HG03460 (cell line): ENCODE data around the gene MTUS2.
A peak's percentile ranks its signal among the peaks of the same experiment; 100 is the strongest.
"Not testable (repeated sequence)": the region's sequence is repeated elsewhere in the genome, so short reads cannot be mapped to it uniquely, and the experiment has no call there.

Source experiments
- ATAC-seq: cut with Tn5 transposase; IDR thresholded peaks from one replicate; pipeline ENCODE4 v1.9.1; 2021; ENCODE audit not compliant: unreplicated experiment

The MTUS2 gene

GRCh38 chr13:29294821-29295220 lies 474.7 kb downstream of the MTUS2 start:
- no peak for ATAC-seq

DNA sequence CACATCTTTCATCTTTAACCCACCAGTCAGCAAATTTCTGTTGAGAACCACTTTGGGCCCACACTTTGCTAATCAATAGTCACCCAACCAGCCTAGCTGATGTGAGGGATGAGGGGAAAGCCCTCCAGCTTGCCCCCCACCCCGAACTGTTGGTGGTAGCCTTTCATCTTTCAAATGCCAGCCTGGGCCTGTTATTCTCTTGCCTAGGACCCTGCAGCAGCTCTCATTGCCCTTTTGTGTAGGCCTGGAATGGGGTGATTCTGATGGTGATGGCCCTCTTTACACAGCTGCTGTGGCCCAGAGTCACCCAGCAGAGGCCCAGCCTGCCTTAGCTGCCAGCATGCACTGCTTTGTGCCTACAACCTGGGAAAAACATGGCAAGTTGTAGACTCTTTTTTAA lies 480.9 kb downstream of the MTUS2 start:
- ATAC-seq: no peak

DNA sequence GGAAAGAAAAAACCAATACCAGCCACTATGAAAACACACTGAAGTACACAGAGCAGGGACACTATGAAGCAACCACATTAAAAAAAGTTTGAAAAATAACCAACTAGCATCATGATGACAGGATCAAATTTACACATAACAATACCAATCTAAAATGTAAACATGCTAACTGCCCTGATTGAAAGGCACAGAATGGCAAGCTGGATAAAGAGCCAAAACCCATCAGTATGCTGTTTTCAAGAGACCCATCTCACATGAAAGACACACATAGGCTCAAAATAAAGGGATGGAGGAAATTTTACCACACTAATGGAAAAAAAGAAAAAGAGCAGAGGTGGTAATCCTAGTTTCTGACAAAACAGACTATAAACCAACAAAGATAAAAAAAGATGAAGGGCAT lies 484.0 kb downstream of the MTUS2 start:
- no peak for ATAC-seq

DNA sequence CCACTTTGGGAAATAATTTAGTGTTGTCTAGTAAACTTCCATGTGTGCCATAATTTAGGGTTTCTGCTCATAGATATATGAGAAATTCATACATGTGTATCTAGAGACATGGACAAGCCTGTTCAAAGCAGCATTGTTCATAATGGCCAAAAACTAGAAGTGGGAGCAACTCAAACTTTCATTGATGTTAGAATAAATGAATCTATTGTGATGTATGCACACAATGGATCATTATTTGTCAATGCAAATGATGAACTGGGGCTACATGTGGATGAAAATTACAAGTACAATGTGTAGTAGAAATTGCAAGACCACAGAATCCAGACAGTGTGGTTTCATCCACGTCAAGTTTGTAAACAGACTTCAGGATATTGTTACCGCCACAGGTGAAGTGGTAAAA lies 490.7 kb downstream of the MTUS2 start:
- no peak for ATAC-seq

DNA sequence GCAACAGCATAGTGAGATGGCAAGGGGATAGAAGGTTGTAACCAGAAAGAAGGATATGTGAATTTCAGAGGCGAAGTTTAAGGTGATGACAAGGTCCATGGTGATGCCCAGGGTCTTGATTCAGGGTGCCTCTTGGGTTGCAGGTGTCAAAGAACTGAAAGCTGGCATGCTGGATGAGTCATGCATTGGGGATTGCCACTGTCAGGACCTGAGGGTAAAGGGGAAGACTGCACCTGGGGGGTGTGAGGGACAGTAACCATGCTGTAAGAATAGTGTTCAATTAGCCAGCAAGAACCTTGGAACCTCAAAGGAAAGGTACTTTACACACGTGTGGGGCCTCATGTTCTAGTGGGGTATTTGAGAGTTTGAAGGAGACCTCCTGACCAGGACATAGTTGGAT lies 495.7 kb downstream of the MTUS2 start:
- ATAC-seq: no peak

GRCh38 chr13:29317828-29318227 lies 497.7 kb downstream of the MTUS2 start:
- no peak for ATAC-seq

DNA sequence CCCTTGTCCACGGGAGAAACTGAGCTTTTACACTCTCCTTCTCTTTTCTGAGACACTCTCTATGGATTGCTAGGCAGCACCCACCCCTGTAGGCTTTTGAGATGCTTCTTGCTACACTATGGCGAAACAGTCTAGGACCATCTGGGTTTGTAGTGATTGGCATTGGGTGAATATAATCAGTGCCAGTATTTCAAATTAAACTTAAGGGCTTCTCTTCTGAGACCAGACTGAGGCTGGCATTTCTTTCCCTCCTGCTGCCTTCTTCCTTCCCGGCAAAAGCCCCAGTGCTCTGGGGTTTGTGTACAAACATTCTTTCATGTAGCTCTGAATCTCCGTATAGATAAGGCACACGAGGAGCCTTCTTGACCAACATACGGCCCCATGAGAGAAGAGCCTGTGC lies 498.6 kb downstream of the MTUS2 start:
- ATAC-seq: no peak

DNA sequence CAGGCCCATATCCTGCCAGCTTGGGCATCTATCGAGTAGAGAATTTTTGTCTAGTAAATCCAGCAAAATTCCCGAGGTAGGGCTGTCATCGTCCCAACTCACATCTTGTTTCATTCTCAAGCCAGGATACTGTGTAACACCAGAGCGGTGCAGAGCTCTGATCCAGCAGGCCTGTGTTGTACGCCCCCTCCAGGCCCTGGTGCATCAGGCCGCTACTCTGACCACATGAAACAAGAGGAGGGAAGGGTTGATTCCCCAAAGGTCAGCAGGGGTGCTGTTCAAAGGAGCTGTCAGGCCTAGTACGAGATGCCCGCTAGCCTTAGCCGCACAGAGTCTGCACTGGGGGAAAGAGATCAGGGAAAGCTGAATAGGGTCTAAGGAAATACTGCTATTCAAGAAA lies 499.3 kb downstream of the MTUS2 start:
- no peak for ATAC-seq

DNA sequence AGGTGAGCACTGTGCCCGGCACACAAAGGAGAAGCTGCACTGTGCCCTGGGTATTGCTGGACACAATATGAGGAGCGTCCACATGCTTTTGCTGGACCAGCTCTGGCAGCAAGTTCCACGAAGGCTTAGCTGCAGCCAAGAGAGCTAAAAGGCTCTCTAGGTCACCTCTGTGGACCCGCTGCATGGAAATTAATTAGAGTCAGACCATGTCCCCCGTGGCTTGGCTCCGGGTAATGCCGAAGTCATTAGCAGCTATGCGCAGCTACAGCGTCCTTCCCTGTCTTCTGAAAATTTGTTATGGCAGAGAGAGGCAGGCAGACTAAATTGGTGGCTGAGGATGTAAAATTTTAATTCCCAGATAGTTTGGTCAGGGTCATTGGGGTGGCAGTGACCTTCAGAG lies 503.8 kb downstream of the MTUS2 start:
- ATAC-seq: no peak

- ATAC-seq: no peak
Observed at GRCh38 chr13:29324601-29325000, 504.5 kb downstream of the MTUS2 start.

DNA sequence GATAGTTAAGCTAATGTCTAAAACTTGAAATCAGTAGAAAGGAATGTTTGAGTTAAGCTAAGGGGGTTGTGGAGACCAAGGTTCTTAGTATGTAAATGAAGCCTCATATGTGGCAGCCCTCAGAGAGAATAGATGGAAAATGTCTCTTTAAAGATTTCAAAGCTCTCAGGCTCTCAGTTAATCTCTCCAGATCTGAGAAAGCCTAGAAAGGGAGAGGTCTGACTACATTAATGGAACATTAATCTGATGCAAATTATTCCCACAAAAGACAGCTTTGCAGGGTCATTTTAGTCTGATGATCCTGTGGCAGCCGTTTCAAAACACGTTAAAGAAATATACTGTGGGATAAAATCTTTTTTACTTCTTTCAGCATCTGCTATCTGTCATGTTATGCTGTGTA lies 508.4 kb downstream of the MTUS2 start:
- ATAC-seq: no peak

GRCh38 chr13:29336356-29336755 lies 516.2 kb downstream of the MTUS2 start:
- ATAC-seq: no peak

DNA sequence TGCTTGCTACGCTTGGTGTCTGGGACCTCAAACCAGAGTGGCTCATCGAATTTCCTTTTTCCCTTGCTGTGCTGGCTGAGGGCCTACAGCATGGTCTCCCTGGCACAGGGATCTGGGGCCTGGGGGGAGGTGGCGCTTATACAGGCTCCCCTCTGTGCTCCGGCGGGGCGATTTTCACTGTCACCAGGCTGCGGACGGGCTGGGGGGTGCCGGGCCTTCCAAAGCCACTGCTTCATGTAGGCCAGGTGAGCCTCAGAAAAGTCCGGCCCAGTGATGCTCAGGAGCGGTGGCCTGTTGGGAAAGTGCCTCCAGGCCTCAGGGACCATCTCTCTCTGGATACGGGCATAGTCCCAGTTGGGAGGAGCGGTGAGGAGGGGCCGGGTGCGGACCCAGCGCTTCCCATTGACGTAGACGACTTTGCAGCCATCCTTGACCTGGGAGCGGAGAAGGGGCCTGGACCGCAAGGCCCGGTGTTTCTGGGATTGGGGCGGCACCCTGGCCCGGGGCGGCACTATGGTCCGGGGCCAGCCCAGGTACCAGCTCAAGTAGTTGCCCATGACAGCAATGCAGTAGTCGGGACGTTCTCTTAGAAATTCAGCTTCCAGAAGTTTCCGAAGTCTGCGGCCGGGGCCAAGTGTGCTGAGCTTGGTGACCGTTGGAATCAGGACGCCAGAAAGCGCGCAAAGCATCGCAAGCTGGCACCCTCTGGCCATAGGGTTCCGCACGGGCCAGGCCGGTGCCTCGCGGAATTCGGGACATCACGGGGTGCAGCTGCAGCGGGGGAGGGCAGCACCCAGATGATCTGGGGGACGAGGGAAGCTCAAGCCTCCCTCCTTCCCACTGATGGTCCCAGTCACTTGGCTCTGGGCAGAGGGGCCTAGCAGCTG lies 519.5 kb downstream of the MTUS2 start:
- no peak for ATAC-seq

DNA sequence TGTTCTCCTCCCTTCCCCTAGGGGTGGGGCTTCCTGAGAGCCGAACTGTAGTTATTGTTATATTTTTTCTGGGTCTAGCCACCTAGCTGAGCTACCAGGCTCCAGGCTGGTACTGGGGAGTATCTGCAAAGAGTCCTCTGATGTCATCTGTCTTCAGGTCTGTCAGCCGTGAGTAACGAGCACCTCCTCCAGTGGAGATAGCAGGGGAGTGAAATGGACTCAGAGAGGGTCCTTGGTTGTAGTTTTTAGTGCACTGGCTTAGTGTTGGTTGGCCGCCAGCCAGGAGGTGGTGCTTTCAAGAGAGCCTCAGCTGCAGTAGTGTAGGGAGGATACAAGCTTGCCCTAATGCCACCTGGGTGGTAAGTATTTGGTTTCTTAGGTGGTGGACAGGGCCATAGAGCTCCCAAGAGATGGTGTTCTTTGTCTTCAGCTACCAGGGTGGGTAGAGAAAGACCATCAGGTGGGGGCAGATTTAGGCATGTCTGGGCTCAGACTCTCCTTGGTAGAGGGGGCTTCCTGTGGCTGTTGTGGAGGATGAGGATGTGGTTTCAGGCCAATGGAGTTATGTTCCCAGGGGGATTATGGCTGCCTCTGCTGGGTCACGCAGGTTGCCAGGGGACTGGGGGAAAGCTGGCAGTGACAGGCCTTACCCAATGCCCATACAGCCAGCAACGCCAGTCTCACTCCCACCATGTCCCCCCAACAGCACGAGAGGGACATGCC lies 525.9 kb downstream of the MTUS2 start:
- ATAC-seq: not testable (repeated sequence)

GRCh38 chr13:29355029-29355428 lies 534.9 kb downstream of the MTUS2 start:
- ATAC-seq: no peak

DNA sequence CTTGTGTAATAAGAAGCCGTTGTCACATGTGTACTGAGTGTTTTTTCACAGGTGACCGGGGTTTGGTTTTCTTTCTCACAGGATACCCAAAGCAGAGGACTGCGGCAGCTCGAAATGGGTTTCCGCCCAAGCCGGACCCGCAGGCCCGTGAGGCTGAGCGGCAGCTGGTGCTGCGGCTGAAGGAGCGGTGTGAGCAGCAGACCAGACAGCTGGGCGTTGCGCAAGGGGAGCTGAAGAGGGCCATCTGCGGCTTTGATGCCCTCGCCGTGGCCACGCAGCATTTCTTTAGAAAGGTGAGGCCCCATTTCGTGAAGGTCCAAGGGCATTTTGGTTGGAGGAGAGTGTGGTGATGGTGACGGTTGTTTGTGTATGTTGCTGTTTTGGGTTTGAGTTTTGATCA lies 539.0 kb downstream of the MTUS2 start:
- ATAC-seq: no peak

GRCh38 chr13:29361716-29362115 lies 541.6 kb downstream of the MTUS2 start:
- ATAC-seq: no peak

- ATAC-seq: peak; percentile 82
Observed at GRCh38 chr13:29362849-29363604, 542.9 kb downstream of the MTUS2 start.

GRCh38 chr13:29369060-29369743 lies 549.1 kb downstream of the MTUS2 start:
- ATAC-seq: no peak

DNA sequence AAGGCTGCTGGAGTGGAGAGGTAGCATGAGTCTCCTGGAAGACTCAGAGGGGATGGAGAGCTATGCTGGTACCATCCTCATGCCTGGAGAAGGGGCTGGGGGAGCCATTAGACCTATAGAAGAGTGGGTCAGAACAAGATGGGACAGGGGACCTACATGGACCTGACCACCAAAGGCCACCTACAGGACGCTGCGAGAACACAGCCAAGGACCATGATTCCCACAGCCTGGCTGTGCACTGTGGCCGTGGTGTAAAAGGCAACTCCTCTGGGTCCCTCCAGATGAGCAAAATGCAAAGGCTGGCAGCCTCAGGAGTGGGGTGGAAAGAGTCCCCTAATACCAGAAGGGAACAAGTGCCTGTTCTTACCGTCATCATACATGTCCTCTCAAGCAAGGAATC lies 559.1 kb downstream of the MTUS2 start:
- ATAC-seq: no peak

- ATAC-seq: no peak
Observed at GRCh38 chr13:29379865-29380264, 559.7 kb downstream of the MTUS2 start.
